NCI-H774 (cell line): ENCODE measurements around the gene CRYGD.
"Not testable (repeated sequence)": the region's sequence is repeated elsewhere in the genome, so short reads cannot be mapped to it uniquely, and the experiment has no call there.

Experiments
- DNase-seq: peaks from one replicate; lab custom pipeline; 2025; lab: John Stamatoyannopoulos, UW

Gene CRYGD

DNA sequence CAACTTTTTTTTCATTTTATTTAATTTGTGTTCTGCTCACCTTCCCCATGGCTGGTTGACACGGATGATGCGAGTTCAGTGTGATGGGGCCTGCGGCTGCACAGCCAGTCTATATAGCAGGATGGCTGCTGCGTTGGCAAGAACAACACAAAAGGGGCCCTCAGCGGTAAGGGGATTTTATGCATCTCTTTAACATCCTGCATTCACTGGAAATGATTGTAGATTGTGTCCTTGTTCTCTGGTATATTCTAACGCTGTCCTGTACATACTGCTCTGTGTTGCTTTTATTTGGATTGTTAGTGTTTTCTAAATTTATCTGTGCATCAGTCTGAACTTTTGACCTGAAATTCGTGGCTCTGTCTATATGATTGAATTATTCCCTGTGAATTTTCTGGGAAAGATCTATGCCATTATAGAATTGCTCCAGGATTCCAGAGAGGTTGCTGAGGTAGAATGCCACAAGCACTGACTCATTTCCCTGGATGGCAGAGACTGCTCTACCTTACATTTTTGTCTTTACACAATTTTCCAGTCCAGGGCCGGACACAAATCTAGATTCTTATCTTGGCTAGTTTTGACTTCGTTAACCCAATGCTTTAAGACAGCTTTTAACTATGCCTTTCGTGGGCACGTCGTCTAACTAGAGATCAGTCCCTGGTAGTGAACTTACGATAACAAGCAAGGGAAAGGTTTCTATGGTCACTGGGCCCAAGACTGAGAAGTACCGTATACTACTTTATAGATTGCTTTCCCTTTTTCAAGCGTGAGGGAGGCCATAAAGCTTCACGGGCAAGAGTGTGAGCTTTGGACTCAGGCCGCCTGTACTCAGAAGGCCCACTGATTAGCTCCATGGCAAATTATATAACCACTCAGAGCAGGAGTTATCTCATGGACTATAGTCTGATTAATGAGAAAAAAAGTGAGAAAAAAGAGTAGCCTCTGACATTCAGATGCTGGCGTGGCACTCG is 5.7 kb upstream of the CRYGD start, which contains the start of gene CRYGC:
CRYGC (minus strand) TSS at position 85 of the 968 bp plus-strand sequence; CDS start at position 49, 36 bp downstream.
- no peak for DNase-seq

DNA sequence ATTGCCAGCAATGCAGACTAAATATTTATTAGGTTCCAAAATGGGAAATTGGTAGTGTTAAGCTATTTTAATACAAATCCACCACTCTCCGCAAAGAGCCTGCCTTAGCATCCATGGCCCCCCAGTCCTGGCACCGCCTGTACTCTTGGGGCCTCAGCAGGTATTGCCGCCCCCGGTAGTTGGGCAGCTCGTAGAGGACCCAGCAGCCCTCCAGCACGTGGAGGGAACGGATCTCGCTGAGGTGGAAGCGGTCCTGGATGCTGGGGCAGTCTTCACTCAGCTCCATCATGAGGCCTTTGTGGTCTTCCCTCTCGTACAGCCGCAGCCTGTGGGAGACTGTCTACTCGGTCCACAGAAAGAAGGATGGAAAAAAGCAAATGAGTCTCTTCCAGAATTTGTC is 3.8 kb upstream of the CRYGD start:
- DNase-seq = no peak

GRCh38 chr2:208127090-208127489 is 2.8 kb upstream of the CRYGD start:
- no peak for DNase-seq

DNA sequence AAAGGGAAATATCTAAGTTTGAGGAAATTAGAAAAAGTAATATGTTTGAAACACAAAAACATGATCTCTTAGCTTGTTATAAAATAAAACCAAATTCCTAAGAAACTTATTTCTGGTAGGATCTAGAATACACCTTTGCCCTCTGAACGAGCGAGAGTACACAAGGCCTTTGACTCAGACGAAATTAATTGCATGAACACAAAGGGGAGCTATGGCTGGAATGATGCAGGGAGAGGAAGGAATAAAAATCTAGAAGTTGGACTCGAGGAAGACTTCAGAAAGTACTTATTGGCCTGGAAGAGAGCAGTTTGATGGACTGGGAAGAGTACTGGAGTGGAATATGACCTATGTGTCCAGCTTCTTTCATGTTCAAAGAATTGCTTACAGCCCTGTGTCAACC is 927 bp upstream of the CRYGD start:
- DNase-seq = no peak

DNA sequence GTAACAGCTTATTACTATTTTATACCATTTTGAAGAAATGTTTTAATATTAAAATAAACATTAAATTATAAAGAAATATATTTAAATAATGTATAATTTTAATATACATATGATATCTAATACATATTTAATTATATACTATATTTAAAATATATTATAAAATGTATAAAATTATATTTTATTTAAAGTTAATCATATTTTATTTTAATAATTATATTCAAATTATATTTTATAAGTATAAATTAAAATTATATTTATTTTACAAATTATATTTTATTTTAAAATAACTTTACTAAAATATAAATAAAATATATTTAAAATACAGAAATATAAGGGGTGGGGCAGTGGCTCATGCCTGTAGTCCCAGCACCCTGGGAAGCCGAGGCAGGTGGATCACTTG is 2.1 kb downstream of the CRYGD start:
- DNase-seq = no peak

- no peak for DNase-seq
Measured at GRCh38 chr2:208118918-208119317, 5.4 kb downstream of the CRYGD start.

DNA sequence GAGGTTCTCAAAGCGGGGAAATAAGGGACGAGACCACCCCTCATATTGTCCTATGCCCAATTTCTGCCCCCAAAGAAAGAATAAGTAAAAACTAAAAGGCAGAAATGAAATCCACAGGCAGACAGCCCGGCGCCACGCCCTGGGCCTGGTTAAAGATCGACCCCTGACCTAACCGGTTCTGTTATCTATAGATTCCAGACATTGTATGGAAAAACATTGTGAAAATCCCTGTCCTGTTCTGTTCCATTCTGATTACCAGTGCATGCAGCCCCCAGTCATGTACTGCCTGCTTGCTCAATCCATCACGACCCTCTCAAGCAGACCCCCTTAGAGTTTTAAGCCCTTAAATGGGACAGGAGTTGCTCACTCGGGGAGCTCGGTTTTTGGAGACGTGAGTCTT is 6.9 kb downstream of the CRYGD start:
- not testable (repeated sequence) for DNase-seq

DNA sequence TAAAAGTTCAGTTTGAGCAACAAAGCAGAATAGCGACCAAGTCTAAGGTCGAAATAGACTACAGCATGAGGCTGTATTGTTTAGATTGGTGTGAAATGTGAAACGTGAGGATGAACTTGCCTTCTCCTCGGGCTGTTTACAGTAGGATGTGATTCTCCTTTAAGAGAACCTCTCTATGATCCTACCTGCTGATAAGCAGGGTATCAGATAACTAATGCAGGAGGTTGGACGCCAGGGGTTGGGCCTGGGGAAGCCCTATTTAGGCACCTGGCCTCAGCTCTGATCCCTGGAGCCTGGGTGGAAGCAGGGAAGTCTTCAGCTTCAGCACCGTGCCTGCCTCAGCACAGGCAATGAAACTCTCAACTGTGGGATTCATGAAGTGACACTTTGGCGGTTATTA is 11.4 kb downstream of the CRYGD start:
- no peak for DNase-seq

DNA sequence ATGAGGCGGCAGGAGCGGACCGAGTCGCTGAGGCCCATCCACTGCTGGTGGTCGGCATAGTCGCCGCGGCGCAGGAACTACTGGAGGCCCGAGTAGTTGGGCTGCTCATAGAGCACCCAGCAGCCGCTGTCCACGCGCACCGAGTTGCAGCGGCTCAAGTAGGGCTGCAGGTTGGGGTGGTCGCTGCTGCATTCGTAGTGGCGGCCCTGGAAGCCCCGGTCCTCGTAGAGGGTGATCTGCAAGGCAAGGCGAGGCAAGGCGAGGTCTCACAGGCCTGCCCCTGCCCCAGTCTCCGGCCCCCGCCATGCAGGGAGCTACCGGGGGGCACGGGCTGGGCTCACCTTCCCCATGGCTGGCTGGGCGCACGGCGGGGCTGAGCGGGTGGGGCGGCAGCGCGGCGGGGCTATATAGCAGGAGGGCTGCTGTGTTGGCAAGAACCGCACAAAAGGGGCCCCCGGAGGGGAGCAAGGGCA is 12.0 kb downstream of the CRYGD start:
- DNase-seq = not testable (repeated sequence)

- no peak for DNase-seq
Measured at GRCh38 chr2:208103616-208104015, 20.7 kb downstream of the CRYGD start.

GRCh38 chr2:208101716-208102631 is 22.4 kb downstream of the CRYGD start:
- DNase-seq = no peak

GRCh38 chr2:208099682-208100470 is 24.4 kb downstream of the CRYGD start:
- DNase-seq = no peak

GRCh38 chr2:208098701-208099100 is 25.6 kb downstream of the CRYGD start:
- not testable (repeated sequence) for DNase-seq

DNA sequence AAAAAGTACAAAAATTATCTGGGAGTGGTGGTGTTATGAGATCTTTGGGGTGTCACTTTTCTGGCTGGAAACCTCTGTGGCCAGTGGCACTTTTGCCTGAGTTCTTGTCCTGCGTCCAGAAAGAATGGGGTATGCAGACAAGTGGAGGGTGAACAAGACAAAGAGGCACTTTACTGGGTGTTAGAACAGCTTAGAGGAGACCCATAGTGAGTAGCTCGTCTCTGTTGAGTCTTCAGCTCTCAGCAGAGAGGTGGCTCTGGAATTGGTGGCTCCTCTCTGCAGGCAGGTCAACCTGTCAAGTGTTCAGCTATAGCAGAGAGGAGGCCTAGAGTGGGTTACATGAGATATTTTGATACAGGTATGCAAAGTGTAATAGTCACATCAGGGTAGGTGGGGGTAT is 26.1 kb downstream of the CRYGD start:
- no peak for DNase-seq

DNA sequence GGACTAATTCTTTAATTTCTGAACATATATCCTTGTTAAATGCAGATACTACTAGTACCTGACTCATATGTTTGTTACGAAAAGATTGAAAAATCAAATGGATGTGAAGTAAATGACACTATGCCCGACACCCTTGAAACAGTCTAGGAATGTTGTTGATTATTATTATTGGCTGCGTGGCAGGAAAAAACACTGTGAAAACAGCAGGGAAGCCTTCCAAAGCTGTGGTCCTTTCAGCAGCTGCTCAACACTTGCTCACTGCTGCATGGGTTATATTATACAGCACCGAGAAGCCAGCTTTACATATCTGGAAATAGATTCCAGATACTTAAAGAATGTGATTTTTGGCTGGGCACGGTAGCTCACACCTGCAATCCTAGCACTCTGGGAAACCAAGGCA is 26.5 kb downstream of the CRYGD start:
- DNase-seq = no peak

DNA sequence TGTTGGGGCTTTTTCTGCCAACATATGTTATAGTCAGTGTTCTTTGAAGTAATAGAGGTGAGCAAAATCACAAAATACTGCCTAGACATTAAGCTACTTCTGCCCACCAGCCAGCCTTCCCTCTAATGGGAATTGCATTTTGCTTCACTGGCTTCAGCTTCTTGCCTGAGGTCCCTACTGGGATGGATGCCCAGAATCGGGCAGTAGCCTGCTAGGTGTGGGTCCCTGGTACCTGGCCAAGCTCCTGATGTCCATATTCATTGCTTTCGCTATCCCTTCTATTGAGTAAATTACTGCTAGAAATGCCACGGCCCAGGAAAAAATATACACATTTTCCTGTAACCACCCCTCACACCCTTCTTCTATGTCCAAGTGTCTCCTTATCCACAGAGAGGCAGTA is 27.0 kb downstream of the CRYGD start:
- no peak for DNase-seq

DNA sequence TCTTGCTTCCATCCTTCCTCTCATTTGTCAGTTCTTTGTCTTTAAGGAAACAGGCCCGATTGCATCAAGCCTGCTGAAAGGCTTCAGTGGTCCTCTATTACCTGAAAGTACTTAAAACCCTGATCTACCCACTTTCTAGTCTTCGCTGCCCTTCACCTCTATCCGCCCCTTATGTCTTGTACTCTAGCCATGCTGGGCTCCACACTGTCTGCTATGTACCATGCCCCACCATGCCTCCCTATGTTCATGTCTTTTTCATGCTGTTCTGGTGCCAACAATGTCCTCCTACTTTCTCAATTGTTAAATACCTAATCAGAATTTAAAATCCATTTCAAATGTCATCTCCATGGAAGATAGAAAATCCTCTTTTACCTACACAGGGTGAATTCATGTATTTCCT is 28.2 kb downstream of the CRYGD start:
- no peak for DNase-seq

DNA sequence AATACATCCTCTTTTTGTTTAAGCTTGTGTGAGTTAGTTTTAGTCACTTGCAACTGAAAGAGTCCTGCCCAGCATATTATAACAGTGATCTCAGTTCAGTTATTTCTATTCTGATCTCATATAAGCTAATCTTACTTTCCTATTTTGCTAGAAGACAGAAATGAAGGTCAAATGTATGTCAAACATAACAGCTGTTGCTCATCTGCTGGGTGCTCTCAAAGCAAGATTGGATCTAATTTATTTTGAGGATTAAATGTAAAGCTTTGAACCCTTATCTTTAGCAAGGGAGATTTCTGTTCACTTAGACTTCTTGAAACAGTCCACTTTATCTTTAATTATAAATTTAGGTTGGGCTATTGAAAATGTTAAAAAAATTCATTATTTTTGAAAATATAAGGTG is 31.2 kb downstream of the CRYGD start:
- DNase-seq = no peak

DNA sequence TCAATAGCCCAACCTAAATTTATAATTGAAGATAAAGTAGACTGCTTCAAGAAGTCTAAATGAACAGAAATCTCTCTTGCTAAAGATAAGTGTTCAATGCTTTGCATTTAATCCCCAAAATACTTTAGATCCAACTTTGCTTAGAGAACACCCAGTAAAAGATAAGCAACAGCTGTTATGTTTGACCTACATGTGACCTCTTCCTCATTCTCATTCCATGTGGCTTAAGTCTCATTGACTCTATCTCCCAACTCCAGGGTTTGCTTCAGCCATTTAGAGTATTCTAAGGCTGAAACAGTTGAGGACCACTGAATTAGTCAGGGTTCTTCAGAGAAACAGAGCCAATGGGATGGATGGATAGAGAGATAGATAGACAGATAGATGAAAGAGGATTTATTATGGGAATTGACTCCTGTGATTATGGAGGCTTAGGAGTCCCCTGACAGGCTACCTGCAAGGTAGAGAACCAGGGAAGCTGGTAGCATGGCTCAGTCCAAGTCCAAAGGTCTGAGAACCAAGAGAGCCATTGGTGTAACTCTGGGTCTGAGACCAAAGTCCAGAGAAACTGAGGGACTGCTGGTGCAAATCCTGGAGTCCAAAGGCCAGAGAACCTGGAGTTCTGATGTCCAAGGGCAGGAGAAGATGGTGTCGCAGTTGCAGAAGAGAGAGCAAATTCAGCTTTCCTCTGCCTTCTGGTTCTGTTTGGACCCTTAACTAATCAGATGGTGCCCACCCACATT is 32.1 kb downstream of the CRYGD start:
- DNase-seq = no peak

GRCh38 chr2:208090420-208090819 is 33.9 kb downstream of the CRYGD start:
- no peak for DNase-seq

DNA sequence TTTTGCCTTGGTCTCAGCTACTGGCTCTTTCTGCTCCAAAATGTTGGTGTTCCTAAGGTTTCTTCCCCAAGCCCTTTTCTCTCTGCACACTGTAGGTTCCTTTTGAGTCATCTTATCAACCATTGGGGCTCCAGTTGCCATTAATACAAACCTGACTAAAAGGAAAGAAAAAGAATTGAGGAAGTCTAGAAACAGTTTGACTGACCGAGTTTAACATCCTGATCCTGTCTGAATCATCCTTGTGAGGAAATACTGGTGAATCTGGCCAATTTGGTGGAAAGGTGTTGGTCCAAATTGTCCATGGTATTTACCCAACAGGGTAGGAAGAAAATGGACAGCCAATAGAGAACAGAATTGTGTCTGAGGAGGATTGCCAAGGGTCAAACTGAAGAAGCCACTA is 38.3 kb downstream of the CRYGD start:
- DNase-seq = no peak
